HPDE6-E6E7 (cell line): Measurements from ENCODE around the gene TMEM87A.
"Not testable (repeated sequence)": the region's sequence is repeated elsewhere in the genome, so short reads cannot be mapped to it uniquely, and the experiment has no call there.

Source experiments
- DNase-seq: peaks from one replicate; pipeline ENCODE4 v3.0.0; 2011; ENCODE audit warnings: missing footprints; ENCODE audit errors: extremely low spot score

TMEM87A gene

GRCh38 chr15:42273900-42274701 is 868 bp upstream of the TMEM87A start:
- DNase-seq = peak; percentile 43

- no peak for DNase-seq
Observed at GRCh38 chr15:42270996-42271395, 2.2 kb downstream of the TMEM87A start.

GRCh38 chr15:42270551-42270950 is 2.7 kb downstream of the TMEM87A start:
- no peak for DNase-seq

GRCh38 chr15:42267286-42267685 is 5.9 kb downstream of the TMEM87A start:
- no peak for DNase-seq

GRCh38 chr15:42264795-42265194 is 8.4 kb downstream of the TMEM87A start:
- DNase-seq = no peak

GRCh38 chr15:42253300-42253699 is 19.9 kb downstream of the TMEM87A start:
- no peak for DNase-seq

- no peak for DNase-seq
Observed at GRCh38 chr15:42240823-42241222, 32.4 kb downstream of the TMEM87A start.

- DNase-seq = no peak
Observed at GRCh38 chr15:42239528-42240182, 33.6 kb downstream of the TMEM87A start.

- no peak for DNase-seq
Observed at GRCh38 chr15:42233107-42233506, 40.1 kb downstream of the TMEM87A start.

GRCh38 chr15:42232606-42233005 is 40.6 kb downstream of the TMEM87A start:
- no peak for DNase-seq

- no peak for DNase-seq
Observed at GRCh38 chr15:42231088-42231487, 42.1 kb downstream of the TMEM87A start.

- DNase-seq = not testable (repeated sequence)
Observed at GRCh38 chr15:42228981-42229380, 44.3 kb downstream of the TMEM87A start.

GRCh38 chr15:42228036-42228435 is 45.2 kb downstream of the TMEM87A start:
- DNase-seq = no peak

- DNase-seq = no peak
Observed at GRCh38 chr15:42226648-42227047, 46.6 kb downstream of the TMEM87A start.

GRCh38 chr15:42220216-42220615 is 53.0 kb downstream of the TMEM87A start:
- no peak for DNase-seq

- no peak for DNase-seq
Observed at GRCh38 chr15:42218953-42219592, 54.2 kb downstream of the TMEM87A start.

- no peak for DNase-seq
Observed at GRCh38 chr15:42217568-42217967, 55.7 kb downstream of the TMEM87A start.

GRCh38 chr15:42215913-42216829 is 57.1 kb downstream of the TMEM87A start:
- no peak for DNase-seq

- no peak for DNase-seq
Observed at GRCh38 chr15:42214600-42214999, 58.6 kb downstream of the TMEM87A start.

- DNase-seq = no peak
Observed at GRCh38 chr15:42213511-42213910, 59.7 kb downstream of the TMEM87A start.

- DNase-seq = no peak
Observed at GRCh38 chr15:42210696-42211095, 62.5 kb downstream of the TMEM87A start.
